Measurements from ENCODE around the gene KYNU.
"Not testable (repeated sequence)": the region's sequence is repeated elsewhere in the genome, so short reads cannot be mapped to it uniquely, and the experiment has no call there.

KYNU gene

GRCh38 chr2:142946941-142947340 lies 69.5 kb downstream of the KYNU start:
- TF ChIP-seq CTCF (IDR thresholded peaks at IDR 0.05; ENCODE audit: low read depth, low read length) = no peak
- Histone ChIP-seq H3K4me3 (ENCODE audit: low read depth, low read length) (no peak overlapping the region), H3K27me3 (ENCODE audit: insufficient read depth, low read depth, severe bottlenecking) (no peaks in the 10 kb centered on the region), H3K36me3 (no peaks in the 10 kb centered on the region), H3K9me3 (ENCODE audit: severe bottlenecking) (no peaks in the 10 kb centered on the region), H3K27ac (no peak overlapping the region)
- no peak for DNase-seq

GRCh38 chr2:142948723-142949122 lies 71.3 kb downstream of the KYNU start:
- H3K27me3 ChIP-seq (ENCODE audit: insufficient read depth, low read depth, severe bottlenecking); H3K4me3 ChIP-seq (ENCODE audit: low read depth, low read length); H3K27ac ChIP-seq; DNase-seq; H3K36me3 ChIP-seq; H3K9me3 ChIP-seq (ENCODE audit: severe bottlenecking): not testable (repeated sequence)

- not testable (repeated sequence) for H3K4me3 ChIP-seq (ENCODE audit: low read depth, low read length); DNase-seq; H3K27me3 ChIP-seq (ENCODE audit: insufficient read depth, low read depth, severe bottlenecking); H3K9me3 ChIP-seq (ENCODE audit: severe bottlenecking); H3K36me3 ChIP-seq; H3K27ac ChIP-seq
Measured at GRCh38 chr2:142950323-142950722, 72.9 kb downstream of the KYNU start.

DNA sequence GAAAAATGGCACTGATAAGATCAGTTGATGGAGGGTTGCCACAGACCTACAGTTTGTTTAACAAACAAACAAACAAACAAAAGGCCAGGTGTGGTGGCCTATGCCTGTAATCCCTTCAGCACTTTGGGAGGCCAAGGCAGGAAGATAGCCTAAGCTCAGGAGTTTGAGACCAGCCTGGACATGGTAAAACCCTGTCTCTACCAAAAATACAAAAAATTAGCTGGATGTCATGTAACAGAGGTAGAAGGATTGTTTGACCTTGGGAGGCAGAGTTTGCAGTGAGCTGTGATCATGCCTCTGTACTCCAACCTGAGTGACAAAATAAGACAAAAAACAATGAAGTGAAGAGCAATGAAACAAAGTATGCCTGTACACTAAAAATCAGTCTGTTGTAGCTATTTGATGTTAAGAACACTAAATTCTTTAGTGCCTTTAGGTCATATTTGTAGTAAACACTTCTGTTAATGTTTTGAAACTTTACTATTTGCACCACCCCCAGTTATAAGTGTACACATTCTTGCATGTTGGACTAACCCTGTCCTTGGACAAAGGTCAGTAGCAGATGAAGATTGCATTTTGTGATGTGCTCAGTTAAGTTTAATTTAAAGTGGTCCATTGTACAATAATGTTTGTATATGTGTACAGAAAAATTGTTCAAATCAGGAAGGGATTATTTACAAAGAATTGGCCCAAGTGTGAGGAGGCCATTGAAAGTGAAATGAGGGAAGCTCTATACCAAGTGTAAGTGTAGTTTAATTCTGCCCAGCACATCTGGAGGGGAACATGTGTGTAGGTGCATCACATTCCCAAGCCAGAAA lies 73.9 kb downstream of the KYNU start:
- H3K36me3 ChIP-seq = no peaks in the 10 kb centered on the region
- no peak for DNase-seq
- no peaks in the 10 kb centered on the region for H3K9me3 ChIP-seq (ENCODE audit: severe bottlenecking)
- TF ChIP-seq CTCF (IDR thresholded peaks at IDR 0.05; ENCODE audit: low read depth, low read length) = no peak
- no peaks in the 10 kb centered on the region for H3K27me3 ChIP-seq (ENCODE audit: insufficient read depth, low read depth, severe bottlenecking)
- H3K4me3 ChIP-seq (ENCODE audit: low read depth, low read length) = no peak overlapping the region
- H3K27ac ChIP-seq = no peak overlapping the region

- Histone ChIP-seq H3K27me3 (ENCODE audit: insufficient read depth, low read depth, severe bottlenecking) (no peaks in the 10 kb centered on the region), H3K36me3 (no peaks in the 10 kb centered on the region), H3K4me3 (ENCODE audit: low read depth, low read length) (no peak overlapping the region), H3K9me3 (ENCODE audit: severe bottlenecking) (no peaks in the 10 kb centered on the region), H3K27ac (no peak overlapping the region)
- TF ChIP-seq CTCF (IDR thresholded peaks at IDR 0.05; ENCODE audit: low read depth, low read length) = no peak
- no peak for DNase-seq
Measured at GRCh38 chr2:142952018-142952417, 74.6 kb downstream of the KYNU start.

GRCh38 chr2:142952793-142953494 lies 75.5 kb downstream of the KYNU start:
- H3K9me3 ChIP-seq (ENCODE audit: severe bottlenecking) = no peaks in the 10 kb centered on the region
- no peak for DNase-seq
- no peaks in the 10 kb centered on the region for H3K36me3 ChIP-seq
- H3K27me3 ChIP-seq (ENCODE audit: insufficient read depth, low read depth, severe bottlenecking) = no peaks in the 10 kb centered on the region
- no peak overlapping the region for H3K27ac ChIP-seq
- TF ChIP-seq CTCF (IDR thresholded peaks at IDR 0.05; ENCODE audit: low read depth, low read length) = no peak
- no peak overlapping the region for H3K4me3 ChIP-seq (ENCODE audit: low read depth, low read length)

Data from WERI-Rb-1 (cell line).